ENCODE data around the gene USP16. TPM values are rescaled to one million over a fixed set of nuclear protein-coding genes. Genes with fewer than 3 reads are reported as not detected.
"Not testable (repeated sequence)": the region's sequence is repeated elsewhere in the genome, so short reads cannot be mapped to it uniquely, and the experiment has no call there.

USP16 gene
- total and polyA plus RNA-seq, 5 experiments from 2014 or later = 20.0 to 62.6 (median 21.9) TPM

DNA sequence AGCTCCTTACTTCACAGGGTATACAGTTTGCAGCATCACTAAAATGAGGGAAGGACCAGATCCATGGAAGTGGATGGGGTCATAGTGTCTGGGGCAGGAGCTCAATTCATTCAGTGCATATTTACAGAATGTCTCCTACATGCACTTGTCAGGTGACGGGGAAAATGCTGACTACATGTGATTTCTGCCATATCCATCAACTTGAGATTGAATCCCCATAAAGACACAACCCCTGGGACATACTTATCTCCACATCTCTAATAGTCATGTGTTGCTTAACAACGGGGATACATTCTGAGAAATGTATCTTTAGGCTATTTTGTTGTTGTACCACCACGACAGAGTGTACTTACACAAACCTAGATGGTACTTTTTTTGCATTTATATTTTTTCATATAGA, 17.3 kb upstream of the USP16 start:
- no peak for ATAC-seq
- POLR2A ChIA-PET = no interaction called here

DNA sequence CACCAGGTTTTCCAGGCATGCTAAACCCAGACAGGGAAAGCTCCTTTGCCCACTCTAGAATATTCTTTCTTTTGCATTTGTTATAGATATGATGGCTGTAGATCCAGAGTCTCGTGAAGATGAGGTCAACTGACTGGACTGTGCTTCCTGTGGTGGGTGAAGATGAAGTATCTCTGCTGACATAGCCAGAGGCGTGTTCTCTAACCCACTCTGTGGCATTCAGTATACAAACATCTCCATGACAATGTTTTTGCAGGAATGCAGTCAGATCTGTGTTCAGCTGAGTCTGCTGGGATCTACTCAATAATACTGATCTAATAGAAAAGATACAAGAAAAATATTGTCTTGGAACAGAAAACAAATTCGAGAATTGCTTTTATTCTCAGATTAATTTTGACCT, 16.7 kb upstream of the USP16 start:
- Mint-ChIP-seq H3K36me3 (peaks cover 0 to 19% (median 0%) of the 10 kb centered on the region in 3 donors), H3K27ac (no peak overlapping the region), H3K4me3 (no peak overlapping the region), H3K4me1 (peaks cover 0 to 11% (median 6%) of the 10 kb centered on the region in 4 donors), H3K9me3 (no peaks in the 10 kb centered on the region), H3K27me3 (no peaks in the 10 kb centered on the region)
- no peak for DNase-seq
- POLR2A ChIA-PET = interaction anchor here (2.9 kb wide), 1 partner anchor 14 kb away, joined by 14 read pairs; no protein-coding TSS in a partner anchor
- ATAC-seq = no peak

More for the DNA sequence above, 17.3 kb upstream of the USP16 start:
- Mint-ChIP-seq H3K36me3 (peaks cover 0 to 19% (median 0%) of the 10 kb centered on the region in 3 donors), H3K27me3 (no peaks in the 10 kb centered on the region), H3K27ac (no peak overlapping the region), H3K4me1 (peaks cover 1 to 16% (median 11%) of the 10 kb centered on the region in 4 donors), H3K9me3 (no peaks in the 10 kb centered on the region), H3K4me3 (no peak overlapping the region)
- DNase-seq = no peak

DNA sequence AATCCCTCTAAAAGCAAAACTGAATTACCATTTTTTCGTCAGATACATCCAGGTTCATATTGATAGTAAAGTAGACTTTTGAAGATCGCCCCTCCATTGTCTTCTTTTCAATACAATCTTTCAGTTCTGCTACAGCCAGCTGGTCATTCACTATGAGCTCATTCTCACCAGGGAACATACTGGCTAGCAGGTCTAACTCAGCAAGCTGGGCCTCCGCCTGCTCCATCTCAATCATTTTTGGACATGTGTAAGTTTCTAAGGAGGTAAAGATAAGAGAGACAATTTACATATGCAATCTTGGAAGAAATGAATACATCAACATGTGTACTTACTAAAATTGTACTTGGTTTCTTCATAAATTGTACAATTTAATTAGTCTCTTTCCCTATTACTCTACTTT, 16.1 kb upstream of the USP16 start:
- POLR2A ChIA-PET = interaction anchor here (1.5 to 2.9 kb wide), 2 partner anchors 14 to 16 kb away, joined by 5 to 14 read pairs; partner anchors contain the start of gene USP16
- H3K4me3 Mint-ChIP-seq = peak overlapping the region in 1 of 10 donors; percentile 24

DNA sequence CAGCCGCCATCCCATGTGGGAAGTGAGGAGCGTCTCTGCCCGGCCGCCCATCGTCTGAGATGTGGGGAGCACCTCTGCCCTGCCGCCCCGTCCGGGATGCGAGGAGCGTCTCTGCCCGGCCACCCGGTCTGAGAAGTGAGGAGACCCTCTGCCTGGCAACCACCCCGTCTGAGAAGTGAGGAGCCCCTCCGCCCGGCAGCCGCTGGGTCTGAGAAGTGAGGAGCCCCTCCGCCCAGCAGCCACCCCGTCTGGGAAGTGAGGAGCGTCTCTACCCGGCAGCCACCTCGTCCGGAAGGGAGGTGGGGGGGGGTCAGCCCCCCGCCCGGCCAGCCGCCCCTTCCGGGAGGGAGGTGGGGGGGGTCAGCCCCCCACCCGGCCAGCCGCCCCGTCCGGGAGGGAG, 13.2 kb upstream of the USP16 start:
- H3K9me3 Mint-ChIP-seq, H3K27ac Mint-ChIP-seq, DNase-seq, H3K4me1 Mint-ChIP-seq, H3K27me3 Mint-ChIP-seq, ATAC-seq, H3K4me3 Mint-ChIP-seq, POLR2A ChIA-PET: not testable (repeated sequence)
- peaks cover 0 to 18% (median 0%) of the 10 kb centered on the region in 3 donors for H3K36me3 Mint-ChIP-seq

More for the DNA sequence above, 16.1 kb upstream of the USP16 start:
- Mint-ChIP-seq H3K27me3 (no peaks in the 10 kb centered on the region), H3K27ac (no peak overlapping the region), H3K4me1 (peaks cover 0 to 8% (median 5%) of the 10 kb centered on the region in 4 donors), H3K36me3 (peaks cover 0 to 19% (median 0%) of the 10 kb centered on the region in 3 donors), H3K9me3 (no peaks in the 10 kb centered on the region)
- no peak for DNase-seq
- ATAC-seq = no peak

DNA sequence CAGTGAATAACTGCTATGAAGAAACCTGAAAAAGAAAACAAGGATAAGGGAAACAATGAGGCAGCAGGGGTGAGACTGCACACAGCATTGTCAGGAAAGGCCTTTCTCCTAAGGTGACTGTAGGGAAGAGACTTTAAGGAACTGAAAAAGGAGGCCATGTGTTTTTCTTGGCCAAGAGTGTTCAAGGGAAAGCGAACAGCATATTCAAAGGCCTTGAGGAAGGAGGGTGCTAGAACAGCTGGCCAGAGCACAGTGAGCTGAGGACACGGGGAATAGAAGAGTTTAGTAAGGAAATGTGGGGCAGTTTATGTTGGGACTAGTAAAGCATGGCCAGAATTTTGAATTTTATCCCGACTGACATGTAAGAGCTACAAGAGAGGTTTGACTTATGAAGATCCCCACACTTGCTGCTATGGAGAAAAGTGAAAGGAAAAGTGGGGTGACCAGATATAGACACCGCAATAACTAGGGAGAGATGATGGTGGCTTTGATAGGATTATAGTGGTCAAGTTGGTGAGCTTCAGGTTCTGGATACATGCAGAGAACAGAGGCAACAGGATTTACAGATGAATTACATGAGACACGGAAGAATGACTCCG, 6.7 kb upstream of the USP16 start:
- Mint-ChIP-seq H3K9me3 (no peaks in the 10 kb centered on the region), H3K27ac (peak overlapping the region; percentile 53 to 97 (median 90)), H3K27me3 (no peaks in the 10 kb centered on the region), H3K36me3 (no peaks in the 10 kb centered on the region), H3K4me1 (peaks cover 12 to 40% (median 31%) of the 10 kb centered on the region in 4 donors), H3K4me3 (peak overlapping the region; percentile 73 to 95 (median 90))
- ATAC-seq (no peak), DNase-seq (no peak)
- POLR2A ChIA-PET = interaction anchor here (0.9 to 12.8 kb wide), 5 partner anchors 15 to 59 kb away, joined by 3 to 370 read pairs (median 12); partner anchors contain the start of genes CCT8 and LTN1

DNA sequence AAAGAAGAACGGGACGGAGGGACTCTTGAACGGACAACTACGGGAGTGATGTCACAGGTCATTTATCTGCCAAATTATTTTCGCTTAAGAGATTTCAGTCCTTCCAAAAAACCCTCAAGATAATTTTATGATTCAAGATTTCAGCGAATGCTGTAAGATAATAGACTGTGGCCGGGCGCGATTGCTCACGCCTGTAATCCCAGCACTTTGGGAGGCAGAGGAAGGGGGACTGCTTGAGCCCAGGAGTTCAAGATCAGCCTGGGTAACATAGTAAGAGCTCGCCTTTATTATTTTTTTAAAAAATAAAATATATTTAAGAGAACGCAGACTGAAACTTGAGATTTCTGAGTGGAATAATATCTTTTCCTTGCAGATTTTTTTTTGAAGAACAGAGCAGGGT, 5.9 kb upstream of the USP16 start:
- no peak for DNase-seq

DNA sequence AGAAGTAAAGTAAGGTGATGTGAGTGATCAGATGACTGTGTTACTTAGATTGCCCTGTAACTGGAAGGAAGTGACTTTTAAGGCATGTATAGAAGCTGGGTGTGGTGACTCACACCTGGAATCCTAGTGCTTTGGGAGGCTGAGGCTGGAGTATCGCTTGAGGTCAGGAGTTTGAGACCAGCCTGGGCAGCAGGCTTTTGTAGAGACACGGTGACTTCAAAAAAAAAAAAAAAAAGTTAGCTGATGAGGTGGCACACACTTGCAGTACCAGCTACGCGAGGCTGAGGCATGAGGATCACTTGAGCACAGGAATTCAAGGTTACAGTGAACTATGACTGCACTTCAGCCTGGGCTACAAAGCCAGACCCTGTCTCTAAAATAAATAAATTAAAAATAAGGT, 2.3 kb upstream of the USP16 start:
- no peak for ATAC-seq
- Mint-ChIP-seq H3K4me1 (peaks cover 29 to 73% (median 65%) of the 10 kb centered on the region in 4 donors), H3K4me3 (peak overlapping the region; percentile 8 to 82 (median 52)), H3K27ac (peak overlapping the region; percentile 48 to 99 (median 91)), H3K36me3 (peaks cover 0 to 9% (median 2%) of the 10 kb centered on the region in 3 donors), H3K9me3 (no peaks in the 10 kb centered on the region), H3K27me3 (peaks cover 0 to 1% (median 0%) of the 10 kb centered on the region in 5 donors)
- DNase-seq = peak in 3 of 10 donors; percentile 14 to 34 (median 25)
- POLR2A ChIA-PET = interaction anchor here (0.6 to 12.8 kb wide), 7 partner anchors 10 to 138 kb away, joined by 3 to 370 read pairs (median 39); partner anchors contain the start of genes CCT8 and LTN1

More for the DNA sequence above, 5.9 kb upstream of the USP16 start:
- peak overlapping the region; percentile 89 to 98 (median 94) for H3K27ac Mint-ChIP-seq
- H3K36me3 Mint-ChIP-seq = no peaks in the 10 kb centered on the region
- H3K4me3 Mint-ChIP-seq = peak overlapping the region; percentile 73 to 95 (median 90)
- peaks cover 12 to 46% (median 36%) of the 10 kb centered on the region in 4 donors for H3K4me1 Mint-ChIP-seq
- POLR2A ChIA-PET = interaction anchor here (0.7 to 12.8 kb wide), 10 partner anchors 8 to 430 kb away, joined by 3 to 370 read pairs (median 4); partner anchors contain the start of genes CCT8 and LTN1
- no peaks in the 10 kb centered on the region for H3K27me3 Mint-ChIP-seq
- no peak for ATAC-seq
- H3K9me3 Mint-ChIP-seq = no peaks in the 10 kb centered on the region

DNA sequence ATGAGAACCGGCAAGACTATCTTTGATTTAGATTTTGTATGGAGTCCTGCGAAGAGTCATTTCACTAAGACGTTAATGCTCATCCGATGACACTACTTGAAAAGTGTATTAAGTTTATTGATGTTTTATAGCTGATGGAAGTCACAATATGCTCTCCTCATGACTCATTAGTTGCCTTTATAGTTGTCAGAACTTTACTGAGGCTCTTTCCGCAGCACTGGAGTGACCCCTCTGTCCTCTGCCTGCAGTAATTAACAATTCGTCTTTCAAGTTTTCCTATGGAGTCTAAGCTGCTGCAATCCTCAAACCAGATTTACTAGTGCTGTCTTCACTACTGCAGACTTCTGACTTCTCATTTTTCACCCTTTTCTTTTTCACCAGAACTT, 853 bp downstream of the USP16 start:
- H3K4me1 Mint-ChIP-seq = peaks cover 23 to 60% (median 54%) of the 10 kb centered on the region in 4 donors
- H3K27me3 Mint-ChIP-seq = peaks cover 0 to 1% (median 0%) of the 10 kb centered on the region in 5 donors
- ATAC-seq = no peak
- no peaks in the 10 kb centered on the region for H3K9me3 Mint-ChIP-seq
- peak overlapping the region; percentile 94 to 99 (median 97) for H3K4me3 Mint-ChIP-seq
- POLR2A ChIA-PET = interaction anchor here (0.7 to 12.8 kb wide), 12 partner anchors 16 to 424 kb away, joined by 3 to 370 read pairs (median 5); partner anchors contain the start of genes BACH1, CCT8 and LTN1
- H3K36me3 Mint-ChIP-seq = peaks cover 2 to 36% (median 4%) of the 10 kb centered on the region in 3 donors
- peak overlapping the region; percentile 98 to 100 (median 100) for H3K27ac Mint-ChIP-seq
- DNase-seq = no peak

DNA sequence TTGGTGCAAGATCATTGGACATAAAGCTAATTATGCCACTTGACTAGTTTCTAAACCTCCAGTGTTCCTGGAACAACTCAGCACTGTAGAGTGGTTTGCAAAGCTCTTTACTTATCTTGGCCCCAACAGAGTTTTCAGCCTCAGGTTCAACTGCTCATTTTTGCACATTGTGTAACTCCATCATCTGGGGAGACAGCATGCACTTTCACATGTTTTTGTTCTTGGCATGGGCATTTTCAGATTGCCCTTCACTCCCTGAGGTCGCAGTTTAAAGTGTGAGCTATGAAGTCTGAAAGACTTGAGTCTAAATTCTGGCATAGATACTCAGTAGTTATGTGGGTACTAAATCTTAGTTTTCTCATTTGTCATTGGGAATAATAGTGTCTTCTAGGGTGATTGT, 5.1 kb downstream of the USP16 start:
- Mint-ChIP-seq H3K4me3 (no peak overlapping the region), H3K4me1 (peaks cover 26 to 56% (median 40%) of the 10 kb centered on the region in 4 donors), H3K27ac (peak overlapping the region in 2 of 10 donors; percentile 16 to 35), H3K36me3 (peaks cover 4 to 75% (median 19%) of the 10 kb centered on the region in 3 donors), H3K9me3 (no peaks in the 10 kb centered on the region), H3K27me3 (no peaks in the 10 kb centered on the region)
- POLR2A ChIA-PET = no interaction called here
- no peak for DNase-seq
- no peak for ATAC-seq

DNA sequence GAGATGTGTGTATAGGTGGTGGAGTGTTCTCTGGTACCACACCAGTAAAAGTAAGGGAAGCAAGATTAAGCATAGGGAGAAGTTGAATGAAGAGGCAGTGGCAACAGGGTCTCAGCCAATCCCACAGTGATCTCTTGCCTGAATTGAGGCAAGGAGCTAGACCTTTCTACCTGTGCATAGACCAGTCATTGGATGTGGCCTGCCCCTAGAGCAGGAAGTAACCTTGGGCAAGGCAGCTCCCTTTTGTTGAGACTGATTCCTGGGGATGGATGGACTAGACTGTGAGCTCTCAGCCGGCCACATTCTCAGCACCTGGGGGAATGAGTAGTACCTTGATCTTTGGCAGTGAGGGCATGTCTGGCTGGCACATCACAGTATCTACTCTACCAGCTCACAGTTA, 6.4 kb downstream of the USP16 start:
- Mint-ChIP-seq H3K27ac (peak overlapping the region in 4 of 10 donors; percentile 11 to 41 (median 32)), H3K36me3 (peaks cover 4 to 83% (median 19%) of the 10 kb centered on the region in 3 donors), H3K4me1 (peaks cover 17 to 46% (median 29%) of the 10 kb centered on the region in 4 donors), H3K4me3 (no peak overlapping the region), H3K9me3 (no peaks in the 10 kb centered on the region), H3K27me3 (no peaks in the 10 kb centered on the region)
- POLR2A ChIA-PET = no interaction called here
- DNase-seq (no peak), ATAC-seq (no peak)

DNA sequence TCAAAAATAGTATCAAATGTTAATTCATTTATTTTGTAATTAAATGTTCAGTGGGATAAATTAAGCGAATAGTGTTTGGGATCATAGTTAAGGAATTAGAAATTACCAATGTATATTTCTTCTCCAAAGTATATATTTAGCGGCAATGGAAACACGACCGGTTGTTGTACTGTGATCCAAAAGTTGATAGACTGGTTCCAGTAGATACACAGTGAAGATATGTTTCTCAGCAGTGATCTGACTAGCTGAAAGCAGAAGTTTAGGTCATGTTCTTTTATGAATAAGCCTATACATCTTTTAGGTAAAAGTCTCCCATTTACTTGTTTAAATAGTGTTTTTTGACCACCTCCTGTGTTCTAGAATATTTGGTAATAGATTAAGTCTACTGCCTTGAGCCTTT, 8.8 kb downstream of the USP16 start:
- H3K27me3 Mint-ChIP-seq = no peaks in the 10 kb centered on the region
- DNase-seq = no peak
- peak overlapping the region in 3 of 10 donors; percentile 8 to 62 (median 11) for H3K27ac Mint-ChIP-seq
- H3K4me1 Mint-ChIP-seq = peaks cover 11 to 35% (median 17%) of the 10 kb centered on the region in 4 donors
- H3K4me3 Mint-ChIP-seq = no peak overlapping the region
- POLR2A ChIA-PET = interaction anchor here (0.6 to 1.4 kb wide), 3 partner anchors 9 to 282 kb away, joined by 3 to 4 read pairs (median 3); partner anchors contain the start of genes RWDD2B and USP16
- no peak for ATAC-seq
- H3K36me3 Mint-ChIP-seq = peaks cover 8 to 91% (median 24%) of the 10 kb centered on the region in 3 donors
- no peaks in the 10 kb centered on the region for H3K9me3 Mint-ChIP-seq

DNA sequence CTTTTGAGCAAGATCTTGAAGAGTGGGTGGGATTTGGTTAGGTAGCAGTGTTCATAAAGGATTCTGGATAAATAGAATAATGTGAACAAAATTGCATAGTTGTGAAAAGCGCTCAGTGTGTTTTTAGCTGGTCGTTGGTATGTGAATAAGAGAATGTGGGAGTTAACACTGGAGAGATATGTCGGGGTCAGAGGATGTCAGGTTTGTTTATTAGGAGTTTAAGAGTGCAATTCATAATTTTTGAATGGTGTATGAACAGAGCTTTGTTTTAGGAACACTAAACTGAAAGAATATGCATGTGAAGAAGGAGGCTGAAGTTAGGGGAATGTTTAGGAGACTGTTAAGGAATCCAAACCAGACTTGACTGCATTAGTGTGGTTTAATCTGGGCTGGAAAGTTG, 9.4 kb downstream of the USP16 start:
- POLR2A ChIA-PET = interaction anchor here (0.6 kb wide), 2 partner anchors 15 to 281 kb away, joined by 3 read pairs; partner anchors contain the start of gene RWDD2B
- ATAC-seq = no peak

DNA sequence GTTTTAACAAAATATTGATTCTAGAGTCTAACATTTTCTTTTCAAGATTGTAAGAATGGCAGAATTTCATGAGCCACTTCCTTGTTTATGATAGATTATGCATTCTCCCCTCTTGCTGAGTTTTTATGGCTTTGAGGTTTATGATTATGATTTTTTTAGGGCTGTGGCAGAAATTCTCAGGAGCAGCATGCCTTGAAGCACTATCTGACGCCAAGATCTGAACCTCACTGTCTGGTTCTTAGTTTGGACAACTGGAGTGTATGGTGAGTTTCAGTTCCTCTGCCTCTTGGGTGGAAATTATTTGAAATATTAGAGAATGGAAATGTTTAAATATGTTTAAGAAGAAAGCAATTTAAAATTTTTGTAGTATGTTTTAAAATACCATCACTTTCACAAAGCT, 10.2 kb downstream of the USP16 start:
- Mint-ChIP-seq H3K36me3 (peaks cover 4 to 89% (median 26%) of the 10 kb centered on the region in 3 donors), H3K27ac (peak overlapping the region in 1 of 10 donors; percentile 28), H3K9me3 (no peaks in the 10 kb centered on the region), H3K27me3 (no peaks in the 10 kb centered on the region), H3K4me1 (peaks cover 7 to 31% (median 15%) of the 10 kb centered on the region in 4 donors), H3K4me3 (no peak overlapping the region)
- ATAC-seq (no peak), DNase-seq (no peak)
- POLR2A ChIA-PET = no interaction called here

More for the DNA sequence above, 9.4 kb downstream of the USP16 start:
- peaks cover 11 to 33% (median 17%) of the 10 kb centered on the region in 4 donors for H3K4me1 Mint-ChIP-seq
- H3K4me3 Mint-ChIP-seq = no peak overlapping the region
- no peaks in the 10 kb centered on the region for H3K27me3 Mint-ChIP-seq
- peak overlapping the region in 6 of 10 donors; percentile 4 to 62 (median 16) for H3K27ac Mint-ChIP-seq
- no peaks in the 10 kb centered on the region for H3K9me3 Mint-ChIP-seq
- peaks cover 8 to 91% (median 24%) of the 10 kb centered on the region in 3 donors for H3K36me3 Mint-ChIP-seq
- no peak for DNase-seq

Data from naive thymus-derived CD8-positive, alpha-beta T cell (primary cell).